H9 (cell line): Measurements from ENCODE around the gene LLCFC1. TPM values are rescaled to one million over a fixed set of nuclear protein-coding genes. Genes with fewer than 3 reads are reported as not detected.
"Not testable (repeated sequence)": the region's sequence is repeated elsewhere in the genome, so short reads cannot be mapped to it uniquely, and the experiment has no call there.

ENCODE experiments used
- DNase-seq: peaks from one replicate; pipeline ENCODE4 v3.0.0-alpha.2; 2017
- H2AFZ ChIP-seq: one replicate; pipeline ENCODE4 v1.6.1; 2013; ENCODE audit warnings: mild to moderate bottlenecking, low read length, control low read depth, moderate library complexity
- H2AK5ac ChIP-seq: 2 replicates; pipeline ENCODE4 v1.6.1; 2013; ENCODE audit warnings: low read length, control low read depth, mixed read lengths; ENCODE audit not compliant: insufficient read length
- H2BK120ac ChIP-seq: one replicate; pipeline ENCODE4 v1.6.1; 2013; ENCODE audit warnings: low read depth, mild to moderate bottlenecking, low read length, control low read depth, inconsistent platforms; ENCODE audit not compliant: poor library complexity, severe bottlenecking
- H2BK12ac ChIP-seq: 2 replicates; pipeline ENCODE4 v1.6.1; 2013; ENCODE audit warnings: low read length, control low read depth, mixed read lengths, low read depth; ENCODE audit not compliant: insufficient read length
- H2BK15ac ChIP-seq: 2 replicates; pipeline ENCODE4 v1.6.1; 2013; ENCODE audit warnings: low read depth, low read length, control low read depth
- H2BK20ac ChIP-seq: one replicate; pipeline ENCODE4 v1.6.1; 2013; ENCODE audit warnings: low read depth, mild to moderate bottlenecking, low read length, control low read depth, inconsistent platforms; ENCODE audit not compliant: poor library complexity, severe bottlenecking
- H2BK5ac ChIP-seq: 2 replicates; pipeline ENCODE4 v1.6.1; 2013; ENCODE audit warnings: low read length, control low read depth, mixed read lengths; ENCODE audit not compliant: insufficient read length
- H3K14ac ChIP-seq: 2 replicates; pipeline ENCODE4 v1.6.1; 2013; ENCODE audit warnings: low read length, control low read depth; ENCODE audit not compliant: insufficient read depth
- H3K18ac ChIP-seq: 2 replicates; pipeline ENCODE4 v1.6.1; 2013; ENCODE audit warnings: low read depth, mild to moderate bottlenecking, mixed read lengths, low read length, control low read depth; ENCODE audit not compliant: insufficient read length
- H3K23ac ChIP-seq: 2 replicates; pipeline ENCODE4 v1.6.1; 2013; ENCODE audit warnings: low read length, control low read depth, mixed read lengths, low read depth; ENCODE audit not compliant: insufficient read length
- H3K23me2 ChIP-seq: 2 replicates; pipeline ENCODE4 v1.6.1; 2013; ENCODE audit warnings: low read depth, mild to moderate bottlenecking, mixed read lengths, low read length, control low read depth; ENCODE audit not compliant: insufficient read length, poor library complexity, severe bottlenecking
- H3K27ac ChIP-seq: 2 replicates; pipeline ENCODE4 v1.5.1; 2013; ENCODE audit warnings: low read length, control low read depth, mixed read lengths, low read depth; ENCODE audit not compliant: insufficient read length
- H3K27me3 ChIP-seq: 2 replicates; pipeline ENCODE4 v1.6.1; 2013; ENCODE audit warnings: low read length, control low read depth, inconsistent platforms; ENCODE audit not compliant: insufficient read depth
- H3K4ac ChIP-seq: 2 replicates; pipeline ENCODE4 v1.6.1; 2013; ENCODE audit warnings: low read depth, mild to moderate bottlenecking, control low read depth, inconsistent platforms, low read length, moderate library complexity
- H3K4me1 ChIP-seq: 2 replicates; pipeline ENCODE4 v1.6.1; 2013; ENCODE audit warnings: low read length, control low read depth, inconsistent platforms; ENCODE audit not compliant: insufficient read depth
- H3K4me2 ChIP-seq: 2 replicates; pipeline ENCODE4 v1.6.1; 2013; ENCODE audit warnings: low read length, control low read depth, mixed read lengths; ENCODE audit not compliant: insufficient read length, insufficient read depth
- H3K56ac ChIP-seq: 2 replicates; pipeline ENCODE4 v1.6.1; 2013; ENCODE audit warnings: low read depth, mild to moderate bottlenecking, mixed read lengths, low read length, control low read depth; ENCODE audit not compliant: insufficient read length
- H3K79me1 ChIP-seq: 2 replicates; pipeline ENCODE4 v1.6.1; 2013; ENCODE audit warnings: low read depth, mild to moderate bottlenecking, moderate library complexity, low read length, control low read depth, inconsistent platforms; ENCODE audit not compliant: insufficient read depth, poor library complexity, severe bottlenecking
- H3K79me2 ChIP-seq: 2 replicates; pipeline ENCODE4 v1.6.1; 2013; ENCODE audit warnings: low read length, control low read depth, inconsistent platforms; ENCODE audit not compliant: insufficient read depth
- H3K9ac ChIP-seq: 2 replicates; pipeline ENCODE4 v1.6.1; 2013; ENCODE audit warnings: low read length, control low read depth, mixed read lengths; ENCODE audit not compliant: insufficient read length; ENCODE audit errors: extremely low read depth
- H3K9me3 ChIP-seq: one replicate; pipeline ENCODE4 v1.6.1; 2013; ENCODE audit warnings: low read depth, low read length, inconsistent platforms; ENCODE audit not compliant: control insufficient read depth
- H3T11ph ChIP-seq: one replicate; pipeline ENCODE4 v1.6.1; 2013; ENCODE audit warnings: mild to moderate bottlenecking, low read length, control low read depth, inconsistent platforms
- H4K20me1 ChIP-seq: one replicate; pipeline ENCODE4 v1.6.1; 2013; ENCODE audit not compliant: control insufficient read depth, insufficient read length, insufficient read depth
- H4K5ac ChIP-seq: 2 replicates; pipeline ENCODE4 v1.6.1; 2013; ENCODE audit warnings: low read depth, mild to moderate bottlenecking, mixed read lengths, low read length, control low read depth; ENCODE audit not compliant: insufficient read length
- H4K8ac ChIP-seq: replicated peaks from 2 replicates; pipeline ENCODE4 v1.6.1; 2013; ENCODE audit warnings: low read length, control low read depth, mixed read lengths, low read depth; ENCODE audit not compliant: insufficient read length
- H4K91ac ChIP-seq: 2 replicates; pipeline ENCODE4 v1.6.1; 2013; ENCODE audit warnings: low read depth, mild to moderate bottlenecking, moderate library complexity, mixed read lengths, low read length, control low read depth; ENCODE audit not compliant: insufficient read length
- H3K27ac Mint-ChIP-seq, 3 experiments: 2 replicates in 2 of 3; 3 replicates in 1 of 3; pipeline ENCODE4 v1.8.0; 2020 to 2021; ENCODE audit warnings: mixed read lengths in 3 of 3, mild to moderate bottlenecking in 1 of 3, moderate library complexity in 1 of 3
- H3K27me3 Mint-ChIP-seq: 2 replicates; pipeline ENCODE4 v1.8.0; 2021; ENCODE audit warnings: low read depth, mild to moderate bottlenecking, moderate library complexity, mixed read lengths
- H3K36me3 Mint-ChIP-seq, 3 experiments: 2 replicates in 2 of 3; 3 replicates in 1 of 3; pipeline ENCODE4 v1.8.0; 2020 to 2021; ENCODE audit warnings: low read depth in 3 of 3, mixed read lengths in 3 of 3; ENCODE audit not compliant: insufficient read depth in 1 of 3
- H3K4me1 Mint-ChIP-seq, 2 experiments: 2 replicates each; pipeline ENCODE4 v1.8.0; 2020; ENCODE audit warnings: mixed read lengths in 2 of 2
- H3K4me3 Mint-ChIP-seq, 2 experiments: 2 replicates in 1 of 2; 3 replicates in 1 of 2; pipeline ENCODE4 v1.8.0; 2020 to 2021; ENCODE audit warnings: mild to moderate bottlenecking in 2 of 2, mixed read lengths in 2 of 2, moderate library complexity in 1 of 2
- H3K9me3 Mint-ChIP-seq, 2 experiments: 2 replicates in 1 of 2; 3 replicates in 1 of 2; pipeline ENCODE4 v1.8.0; 2020; ENCODE audit warnings: mild to moderate bottlenecking in 2 of 2, mixed read lengths in 2 of 2, moderate library complexity in 1 of 2
- CTCF ChIP-seq: fragments of 200-600 bp; sonication (generic); conservative IDR thresholded peaks from 3 replicates; pipeline ENCODE4 v1.8.0; 2021; ENCODE audit warnings: antibody characterized with exemption, mild to moderate bottlenecking
- WGBS: extraction: QIAGEN DNeasy Blood & Tissue Kit; methylation state at CpG from one replicate; pipeline ENCODE4 v1.1.7; 2013; ENCODE audit warnings: missing lambda C conversion rate, low lambda C conversion rate, mixed read lengths; ENCODE audit not compliant: insufficient read length; ENCODE audit errors: extremely low coverage; 5-methylcytosine and 5-hydroxymethylcytosine counted together
- total RNA-seq: library from RNA; stranded (reverse); gene quantifications from 2 replicates; pipeline ENCODE4 v1.2.1, GENCODE V29; 2021

LLCFC1 gene
- total RNA-seq, 1 experiment from 2014 or later, result not detected

GRCh38 chr7:142974626-142975025 lies 35.3 kb downstream of the LLCFC1 start:
- no CpG with 5 or more reads among the region's 3 CpGs for WGBS
- H3K9me3 ChIP-seq, result no peaks in the 10 kb centered on the region
- peaks cover 0 to 4% (median 0%) of the 10 kb centered on the region in 3 experiments; a peak in 1 of 7 replicates for H3K36me3 Mint-ChIP-seq

GRCh38 chr7:142978402-142978801 lies 39.1 kb downstream of the LLCFC1 start:
- H4K8ac ChIP-seq, H3K27me3 ChIP-seq, H2AFZ ChIP-seq, H3K23ac ChIP-seq, H3K9me3 ChIP-seq, H3K4ac ChIP-seq, H3K4me1 Mint-ChIP-seq, H3K27ac ChIP-seq, H3T11ph ChIP-seq, H3K4me1 ChIP-seq, DNase-seq, H3K27me3 Mint-ChIP-seq, H4K91ac ChIP-seq, H2BK5ac ChIP-seq, H3K36me3 Mint-ChIP-seq, H3K27ac Mint-ChIP-seq, H2BK12ac ChIP-seq, H3K9ac ChIP-seq, H3K56ac ChIP-seq, H3K14ac ChIP-seq, H4K20me1 ChIP-seq, H3K79me2 ChIP-seq, H3K79me1 ChIP-seq, H3K18ac ChIP-seq, H2BK20ac ChIP-seq, H2AK5ac ChIP-seq, H3K4me3 Mint-ChIP-seq, H2BK120ac ChIP-seq, H3K23me2 ChIP-seq, H3K4me2 ChIP-seq, H4K5ac ChIP-seq, H2BK15ac ChIP-seq: not testable (repeated sequence)
- no CpG with 5 or more reads among the region's 4 CpGs for WGBS
- peaks cover 10 to 19% of the 10 kb centered on the region in 2 experiments for H3K9me3 Mint-ChIP-seq

More at GRCh38 chr7:142974626-142975025, 35.3 kb downstream of the LLCFC1 start:
- H2AK5ac ChIP-seq, result no peak overlapping the region
- H4K91ac ChIP-seq, result no peak overlapping the region
- no peak overlapping the region for H3K4ac ChIP-seq
- H4K20me1 ChIP-seq, result no peaks in the 10 kb centered on the region
- peaks cover 10 to 15% of the 10 kb centered on the region in 2 experiments; a peak in 4 of 5 replicates for H3K9me3 Mint-ChIP-seq
- H2BK120ac ChIP-seq, result no peak overlapping the region
- no peak overlapping the region for H4K5ac ChIP-seq
- no peak overlapping the region for H2AFZ ChIP-seq
- no peak for TF ChIP-seq CTCF
- no peaks in the 10 kb centered on the region for H3K23me2 ChIP-seq
- no peak overlapping the region for H3K4me3 Mint-ChIP-seq
- no peak overlapping the region for H2BK12ac ChIP-seq
- no peak overlapping the region for H2BK5ac ChIP-seq
- no peaks in the 10 kb centered on the region for H3K79me2 ChIP-seq
- H3K27ac Mint-ChIP-seq, result no peak overlapping the region
- H3K14ac ChIP-seq, result no peak overlapping the region
- no peak overlapping the region for H3K27ac ChIP-seq
- H4K8ac ChIP-seq, result no peak overlapping the region
- no peaks in the 10 kb centered on the region for H3K79me1 ChIP-seq
- no peak overlapping the region for H3K9ac ChIP-seq
- H3K27me3 ChIP-seq, result no peaks in the 10 kb centered on the region
- H2BK20ac ChIP-seq, result no peak overlapping the region
- no peak for DNase-seq
- no peaks in the 10 kb centered on the region for H3K4me1 Mint-ChIP-seq
- no peak overlapping the region for H3K18ac ChIP-seq
- no peak overlapping the region for H3T11ph ChIP-seq
- H2BK15ac ChIP-seq, result no peak overlapping the region
- H3K4me2 ChIP-seq, result no peak overlapping the region
- H3K23ac ChIP-seq, result no peak overlapping the region
- no peaks in the 10 kb centered on the region for H3K4me1 ChIP-seq
- H3K27me3 Mint-ChIP-seq, result no peaks in the 10 kb centered on the region; the same call in none of the 2 replicates
- H3K56ac ChIP-seq, result no peak overlapping the region
